NCI-H460 (cell line): ENCODE results near the gene TMTC3. TPM values are rescaled to one million over a fixed set of nuclear protein-coding genes. Genes with fewer than 3 reads are reported as not detected.

Source experiments
- DNase-seq: peaks from one replicate; pipeline ENCODE4 v3.0.0-alpha.2; 2016; ENCODE audit warnings: low read depth; ENCODE audit errors: extremely low read depth
- total RNA-seq: library from RNA; depleted of rRNA; stranded (reverse); fragments of >200 nt; shearing (Covaris generic); gene quantifications from 2 replicates; pipeline ENCODE4 v1.2.3, GENCODE V29; 2014; rRNA removed

The TMTC3 gene
- total RNA-seq, 1 experiment from 2014 or later: 36.5 TPM

- no peak for DNase-seq
Measured at GRCh38 chr12:88219861-88220260, 77.8 kb downstream of the TMTC3 start.

GRCh38 chr12:88223519-88223918 is 81.4 kb downstream of the TMTC3 start:
- no peak for DNase-seq

DNA sequence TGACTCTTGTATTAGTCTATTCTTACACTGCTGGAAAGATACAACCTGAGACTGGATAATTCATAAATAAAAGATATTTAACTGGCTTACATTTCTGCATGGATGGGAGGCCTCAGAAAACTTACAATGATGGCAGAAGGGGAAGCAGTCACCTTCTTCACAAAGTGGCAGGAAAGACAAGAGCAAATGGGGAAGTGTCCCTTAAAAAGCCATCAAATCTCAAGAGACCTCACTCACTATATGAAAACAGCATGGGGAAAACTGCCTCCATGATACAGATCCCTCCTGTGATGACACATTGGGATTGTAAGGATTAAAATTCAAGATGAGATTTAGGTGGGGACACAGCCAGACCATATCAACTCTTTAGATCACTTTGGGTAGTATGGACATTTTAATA is 83.7 kb downstream of the TMTC3 start:
- DNase-seq: no peak

DNA sequence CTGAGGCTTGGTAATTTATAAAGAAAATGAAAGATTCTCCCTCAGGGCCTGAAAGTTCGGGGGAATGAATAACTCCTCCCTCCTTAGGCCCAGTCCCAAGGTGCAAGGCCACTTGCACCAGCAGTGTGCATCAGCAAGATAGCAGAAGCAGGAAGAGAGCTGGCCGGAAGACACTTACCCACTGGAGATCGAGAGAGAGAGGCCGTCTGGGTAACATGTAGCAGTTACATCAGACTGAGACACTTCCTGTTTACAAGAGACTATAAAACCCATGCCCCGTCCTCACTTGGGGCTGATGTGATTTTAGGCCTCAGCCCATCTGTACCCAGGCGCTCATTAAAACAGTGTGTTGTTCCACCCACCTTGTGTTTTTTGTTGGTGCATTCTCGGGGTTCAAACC is 85.2 kb downstream of the TMTC3 start:
- DNase-seq: no peak

DNA sequence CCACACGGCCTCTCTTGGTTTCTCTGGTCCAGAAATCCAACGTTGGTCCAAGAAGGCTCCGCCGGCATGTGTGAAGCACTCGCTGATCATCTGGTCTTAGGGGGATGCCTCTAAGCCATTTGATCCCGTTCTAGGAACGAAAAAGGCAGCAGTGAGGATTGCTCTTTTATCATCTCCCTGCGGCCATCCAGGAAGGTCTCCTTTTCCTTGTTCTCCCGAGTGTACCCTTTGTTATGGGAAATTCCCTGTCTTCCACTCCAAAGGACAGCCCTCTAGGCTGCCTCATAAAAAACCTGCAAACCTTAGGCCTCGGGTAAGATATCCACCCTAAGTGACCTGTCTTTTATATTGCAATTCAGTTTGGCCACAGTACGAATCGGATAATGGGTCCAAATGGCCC is 85.8 kb downstream of the TMTC3 start:
- DNase-seq: no peak

- no peak for DNase-seq
Measured at GRCh38 chr12:88228720-88229119, 86.6 kb downstream of the TMTC3 start.

DNA sequence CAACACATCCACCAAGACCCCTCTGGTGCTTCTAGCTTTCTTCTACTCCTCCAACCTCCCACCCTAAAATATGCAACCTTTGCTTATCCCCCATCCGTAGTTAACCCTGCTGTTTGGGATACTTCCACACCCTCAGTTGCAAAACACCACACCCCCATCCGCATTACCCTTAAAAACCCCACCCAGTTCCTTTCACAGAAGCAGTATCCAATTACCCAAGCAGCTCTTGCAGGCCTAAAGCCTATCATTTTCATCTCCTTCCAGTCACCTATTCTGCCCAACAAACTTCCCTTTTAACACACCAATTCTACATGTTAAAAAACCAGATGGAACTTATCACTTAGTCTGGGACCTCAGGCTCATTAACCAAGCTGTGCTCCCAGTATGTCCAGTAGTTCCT is 88.2 kb downstream of the TMTC3 start:
- no peak for DNase-seq

- no peak for DNase-seq
Measured at GRCh38 chr12:88235183-88235833, 93.2 kb downstream of the TMTC3 start.

DNA sequence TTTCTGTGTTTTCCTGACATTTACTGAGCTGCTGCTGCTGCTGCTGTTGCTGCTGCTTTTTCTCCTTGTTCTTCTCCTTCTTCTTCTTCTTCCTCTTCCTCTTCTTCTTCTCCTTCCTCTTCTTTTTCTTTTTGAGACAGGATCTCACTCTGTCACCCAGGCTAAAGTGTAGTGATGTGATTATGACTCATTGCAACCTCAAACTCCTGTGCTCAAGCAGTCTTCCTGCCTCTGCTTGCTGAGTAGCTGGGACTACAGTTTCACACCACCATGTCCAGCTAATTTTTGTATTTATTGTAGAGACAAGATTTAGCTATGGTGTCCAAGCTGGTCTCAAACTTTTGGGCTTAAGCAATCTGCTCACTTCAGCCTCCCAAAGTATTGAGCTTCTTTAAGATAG is 95.8 kb downstream of the TMTC3 start:
- peak; percentile 15 for DNase-seq

DNA sequence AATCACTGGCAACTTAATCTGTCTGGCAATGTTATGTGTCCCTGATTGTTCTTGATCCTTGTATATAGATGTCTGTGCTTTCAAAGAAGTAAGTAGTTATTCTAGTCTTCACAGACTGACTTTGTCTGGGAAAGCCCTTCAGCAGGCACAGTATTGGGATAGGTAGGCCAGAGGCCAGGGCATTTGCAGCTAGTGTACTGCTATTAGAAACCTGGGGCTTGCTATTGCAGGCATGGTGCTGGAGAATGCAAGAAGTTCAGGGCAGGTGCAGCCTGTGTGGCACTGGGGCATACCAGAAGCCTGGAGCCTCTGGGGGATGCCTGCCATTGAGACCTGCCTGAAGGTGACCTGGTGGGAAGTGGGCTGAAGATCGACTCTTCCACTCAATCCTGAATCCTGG is 96.3 kb downstream of the TMTC3 start:
- DNase-seq: no peak

- peak; percentile 70 for DNase-seq
Measured at GRCh38 chr12:88241862-88242570, 99.9 kb downstream of the TMTC3 start.

DNA sequence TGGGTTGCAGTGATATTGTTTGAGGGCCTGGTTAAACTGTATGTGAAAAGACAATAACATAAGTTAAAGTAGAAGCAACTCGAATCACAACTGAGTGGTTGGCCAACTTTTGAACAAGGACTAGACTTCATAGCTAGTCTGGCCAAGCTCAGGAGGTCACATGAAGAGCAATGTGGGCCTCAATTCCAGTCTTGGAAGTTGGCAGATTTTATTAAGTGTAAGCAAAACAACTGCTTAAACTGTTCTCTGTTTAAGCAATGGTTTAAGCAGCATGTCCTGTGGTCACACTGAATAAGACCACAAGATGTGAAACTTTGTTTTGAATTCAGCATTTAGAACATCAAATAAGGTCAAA is 100.4 kb downstream of the TMTC3 start:
- no peak for DNase-seq

- DNase-seq: no peak
Measured at GRCh38 chr12:88242939-88243338, 100.8 kb downstream of the TMTC3 start.

DNA sequence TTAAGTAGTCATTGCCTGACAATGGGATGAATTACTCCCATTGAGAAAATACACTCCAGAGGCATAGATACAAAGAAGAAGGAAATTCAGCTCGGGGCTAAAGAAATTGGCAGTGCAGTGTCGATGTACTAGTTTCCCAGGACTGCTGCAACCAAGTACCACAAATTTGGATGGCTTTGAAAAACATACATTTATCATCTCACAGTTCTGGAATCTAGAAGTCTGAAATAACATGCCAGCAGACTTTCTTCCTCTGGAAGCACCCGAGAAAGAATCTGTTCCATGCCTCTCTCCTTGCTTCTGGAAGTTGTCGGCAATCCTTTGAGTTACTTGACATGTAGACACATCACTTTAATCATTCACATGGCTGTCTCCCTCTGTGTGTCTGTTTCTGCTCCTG is 101.9 kb downstream of the TMTC3 start:
- no peak for DNase-seq

DNA sequence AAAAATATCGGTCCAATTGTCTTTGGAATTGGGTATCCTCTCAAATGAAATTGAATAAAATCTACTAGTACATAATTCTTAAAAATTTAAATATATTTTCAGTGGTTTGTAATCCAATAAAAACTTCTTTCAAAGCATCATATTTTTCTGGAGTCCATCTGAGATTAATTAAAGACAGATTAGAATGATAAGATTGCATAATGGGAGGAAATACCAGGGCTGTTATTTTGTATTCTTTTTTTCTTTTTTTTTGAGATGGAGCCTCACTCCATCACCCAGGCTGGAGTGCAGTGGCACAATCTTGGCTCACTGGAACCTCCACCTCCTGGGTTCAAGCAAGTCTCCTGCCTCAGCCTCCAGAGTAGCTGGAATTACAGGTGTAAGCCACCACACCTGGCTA is 103.8 kb downstream of the TMTC3 start:
- no peak for DNase-seq

DNA sequence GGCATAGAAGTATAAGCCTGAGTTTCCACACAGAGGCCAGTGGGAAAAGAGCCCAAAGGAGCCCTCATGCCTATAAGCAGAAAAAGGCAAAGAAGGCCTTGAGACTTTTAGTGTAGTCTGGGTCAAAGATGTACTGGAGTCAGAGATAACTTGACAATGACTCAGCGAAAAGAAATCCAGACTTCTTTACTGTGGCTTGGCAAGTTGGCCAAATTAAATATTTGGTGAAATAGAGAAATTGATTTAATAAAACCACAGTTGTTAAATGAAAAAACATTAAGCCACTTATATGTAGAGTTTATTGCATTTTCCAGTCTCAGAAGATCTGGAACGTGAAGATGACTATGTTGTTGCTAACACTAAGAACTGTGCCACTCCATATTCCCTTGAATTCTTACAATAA is 105.1 kb downstream of the TMTC3 start:
- DNase-seq: peak; percentile 27

- no peak for DNase-seq
Measured at GRCh38 chr12:88248606-88249005, 106.5 kb downstream of the TMTC3 start.

Other genes with a start within 250 kb of the TMTC3 start
- not detected in 2 replicates for gene C12orf50, start 112.9 kb upstream of the TMTC3 start, total RNA-seq
- 20.9 and 23.2 TPM in 2 replicates for gene CEP290, start 219 bp upstream of the TMTC3 start, total RNA-seq